MM.1S (cell line): Measurements from ENCODE around the gene TNS2.
"Not testable (repeated sequence)": the region's sequence is repeated elsewhere in the genome, so short reads cannot be mapped to it uniquely, and the experiment has no call there.

Experiments used
- DNase-seq: peaks from one replicate; pipeline ENCODE4 v3.0.0-alpha.2; 2015
- H2AFZ ChIP-seq: fragments of 300-600 bp; sonication (generic); 2 replicates; pipeline ENCODE4 v1.6.0; 2016; ENCODE audit warnings: antibody characterized with exemption, low read length
- H3F3A ChIP-seq: fragments of 300-600 bp; sonication (generic); 2 replicates; pipeline ENCODE4 v1.6.1; 2016; ENCODE audit warnings: mild to moderate bottlenecking, antibody characterized with exemption, low read length, moderate library complexity, mixed read lengths; ENCODE audit not compliant: insufficient read depth
- H3K27ac ChIP-seq: fragments of 300-600 bp; sonication (generic); 2 replicates; pipeline ENCODE4 v1.5.1; 2016; ENCODE audit warnings: mild to moderate bottlenecking, low read length
- H3K27me3 ChIP-seq: fragments of 300-600 bp; sonication (generic); replicated peaks from 2 replicates; pipeline ENCODE4 v1.6.0; 2016; ENCODE audit warnings: low read length; ENCODE audit not compliant: insufficient read depth
- H3K36me3 ChIP-seq: fragments of 300-600 bp; sonication (generic); replicated peaks from 2 replicates; pipeline ENCODE4 v1.6.1; 2016; ENCODE audit warnings: mild to moderate bottlenecking, low read length, mixed read lengths; ENCODE audit not compliant: insufficient read depth
- H3K4me1 ChIP-seq: fragments of 300-600 bp; sonication (generic); 2 replicates; pipeline ENCODE4 v1.6.1; 2016; ENCODE audit warnings: low read length, mixed read lengths
- H3K4me2 ChIP-seq: fragments of 300-600 bp; sonication (generic); 2 replicates; pipeline ENCODE4 v1.6.0; 2016; ENCODE audit warnings: low read depth, low read length
- H3K4me3 ChIP-seq: fragments of 300-600 bp; sonication (generic); 2 replicates; pipeline ENCODE4 v1.5.1; 2016; ENCODE audit warnings: low read length, mixed read lengths
- H3K79me2 ChIP-seq: fragments of 300-600 bp; sonication (generic); 2 replicates; pipeline ENCODE4 v1.6.1; 2016; ENCODE audit warnings: mixed run types, low read length, mixed read lengths
- H3K9ac ChIP-seq: fragments of 300-600 bp; sonication (generic); 2 replicates; pipeline ENCODE4 v1.6.1; 2016; ENCODE audit warnings: low read length, mixed read lengths
- H3K9me2 ChIP-seq: fragments of 300-600 bp; sonication (generic); replicated peaks from 2 replicates; pipeline ENCODE4 v1.6.1; 2016; ENCODE audit warnings: mild to moderate bottlenecking, low read length, mixed read lengths; ENCODE audit not compliant: insufficient read depth
- H3K9me3 ChIP-seq: fragments of 300-600 bp; sonication (generic); replicated peaks from 2 replicates; pipeline ENCODE4 v1.6.1; 2016; ENCODE audit warnings: mild to moderate bottlenecking, low read length, mixed read lengths; ENCODE audit not compliant: insufficient read depth
- H4K20me1 ChIP-seq: fragments of 300-600 bp; sonication (generic); 2 replicates; pipeline ENCODE4 v1.6.1; 2016; ENCODE audit warnings: mild to moderate bottlenecking, low read length, moderate library complexity, mixed read lengths; ENCODE audit not compliant: insufficient read depth
- CTCF ChIP-seq: fragments of 300-600 bp; sonication (generic); IDR thresholded peaks from 2 replicates; pipeline ENCODE4 v1.5.1; 2016; ENCODE audit warnings: antibody characterized with exemption, low read length, mixed read lengths
- EZH2 ChIP-seq: fragments of 300-600 bp; sonication (generic); optimal IDR thresholded peaks from 2 replicates; pipeline ENCODE3; 2017; ENCODE audit warnings: low read depth, mild to moderate bottlenecking, antibody characterized with exemption, low read length, mixed read lengths
- EZH2phosphoT487 ChIP-seq: fragments of 300-600 bp; sonication (generic); IDR thresholded peaks from 2 replicates; pipeline ENCODE4 v1.6.1; 2018; ENCODE audit warnings: antibody characterized with exemption, low read length

The TNS2 gene

DNA sequence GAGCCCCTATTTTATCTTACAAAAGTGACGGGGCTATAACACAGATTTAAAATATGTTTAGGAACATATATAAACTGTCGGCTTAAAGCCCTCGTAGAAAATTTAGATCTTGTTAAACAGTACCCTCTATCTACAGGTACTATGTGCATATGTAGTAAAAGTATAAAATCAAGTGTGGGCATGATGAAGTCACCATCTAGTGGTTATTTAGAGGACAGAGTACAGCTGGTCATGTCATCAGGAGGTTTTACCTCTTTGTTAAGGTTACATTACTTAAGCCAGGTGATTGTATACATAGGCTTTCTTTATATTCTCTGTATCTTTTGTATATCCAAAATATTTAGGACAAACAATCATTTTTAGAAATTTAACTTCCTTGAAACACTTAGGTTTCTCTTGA lies 18.2 kb upstream of the TNS2 start:
- Histone ChIP-seq H3K27me3 (no peaks in the 10 kb centered on the region), H3K9ac (no peak overlapping the region), H3K36me3 (peaks cover 22% of the 10 kb centered on the region), H3K9me2 (no peaks in the 10 kb centered on the region), H3K4me2 (no peak overlapping the region), H4K20me1 (0 out of 2 replicates have a peak, but pooled peaks cover 4% of the 10 kb centered on the region), H3K4me3 (no peak overlapping the region), H3K4me1 (no peaks in the 10 kb centered on the region), H2AFZ (no peak overlapping the region), H3F3A (peaks cover 7% of the 10 kb centered on the region; the same call in 1 of the 2 replicates), H3K9me3 (no peaks in the 10 kb centered on the region), H3K79me2 (peaks cover 47% of the 10 kb centered on the region), H3K27ac (no peak overlapping the region)
- no peak for TF ChIP-seq CTCF
- TF ChIP-seq EZH2phosphoT487, result no peak
- TF ChIP-seq EZH2, result no peak
- no peak for DNase-seq

- H4K20me1 ChIP-seq, H3K9me3 ChIP-seq, H3K4me1 ChIP-seq, H2AFZ ChIP-seq, H3K27me3 ChIP-seq, H3K9me2 ChIP-seq, H3K27ac ChIP-seq, H3K4me2 ChIP-seq, H3K4me3 ChIP-seq, H3K9ac ChIP-seq, DNase-seq: not testable (repeated sequence)
- peaks cover 30% of the 10 kb centered on the region; the same call in 1 of the 2 replicates for H3K36me3 ChIP-seq
- H3K79me2 ChIP-seq, result peaks cover 28% of the 10 kb centered on the region
- H3F3A ChIP-seq, result peaks cover 14% of the 10 kb centered on the region; the same call in 1 of the 2 replicates
Measured at GRCh38 chr12:53033832-53034231, 16.0 kb upstream of the TNS2 start.

- Histone ChIP-seq H3K9me3 (no peaks in the 10 kb centered on the region), H3K79me2 (peaks cover 27% of the 10 kb centered on the region), H3K27me3 (no peaks in the 10 kb centered on the region), H3K9me2 (no peaks in the 10 kb centered on the region), H3F3A (peaks cover 14% of the 10 kb centered on the region; the same call in 1 of the 2 replicates), H3K36me3 (peaks cover 34% of the 10 kb centered on the region; the same call in 1 of the 2 replicates), H3K4me1 (no peaks in the 10 kb centered on the region), H3K9ac (no peak overlapping the region), H3K4me3 (no peak overlapping the region), H3K27ac (no peak overlapping the region), H4K20me1 (peaks cover 7% of the 10 kb centered on the region; the same call in 1 of the 2 replicates), H3K4me2 (no peak overlapping the region), H2AFZ (no peak overlapping the region)
- TF ChIP-seq CTCF, result no peak
- TF ChIP-seq EZH2, result no peak
- no peak for TF ChIP-seq EZH2phosphoT487
- no peak for DNase-seq
Measured at GRCh38 chr12:53034459-53034858, 15.4 kb upstream of the TNS2 start.

GRCh38 chr12:53036802-53037201 lies 13.1 kb upstream of the TNS2 start:
- Histone ChIP-seq H3K4me3 (no peak overlapping the region), H3K4me2 (no peak overlapping the region), H4K20me1 (peaks cover 3% of the 10 kb centered on the region; the same call in 1 of the 2 replicates), H3K27ac (no peak overlapping the region), H3K36me3 (peaks cover 30% of the 10 kb centered on the region; the same call in 1 of the 2 replicates), H3F3A (peaks cover 11% of the 10 kb centered on the region; the same call in 1 of the 2 replicates), H3K79me2 (peaks cover 9% of the 10 kb centered on the region), H3K9me3 (no peaks in the 10 kb centered on the region), H3K9me2 (no peaks in the 10 kb centered on the region), H2AFZ (no peak overlapping the region), H3K9ac (no peak overlapping the region), H3K27me3 (no peaks in the 10 kb centered on the region), H3K4me1 (no peaks in the 10 kb centered on the region)
- TF ChIP-seq CTCF (no peak), EZH2 (no peak), EZH2phosphoT487 (no peak)
- DNase-seq, result no peak
